Measurements from ENCODE around the gene GPATCH8.

DNA sequence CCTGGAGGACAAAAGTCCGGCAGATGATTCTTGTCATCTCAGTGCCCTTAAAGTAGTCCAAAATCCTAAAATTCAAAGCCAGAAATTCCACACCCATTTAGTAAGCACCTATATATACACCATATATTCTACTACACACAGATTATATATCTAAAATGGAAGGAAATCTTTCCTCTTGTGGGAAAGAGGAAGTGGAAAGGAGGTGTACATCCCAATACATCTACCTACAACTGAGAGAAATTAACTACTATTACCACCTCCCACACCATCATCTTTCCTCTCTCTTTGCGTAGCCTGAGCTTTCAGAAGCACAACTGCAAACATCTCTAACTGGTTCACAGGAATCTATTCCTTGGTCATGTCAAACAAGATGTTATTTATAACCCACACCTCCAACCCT is 108.4 kb downstream of the GPATCH8 start:
- TF ChIP-seq, protein P1, sequence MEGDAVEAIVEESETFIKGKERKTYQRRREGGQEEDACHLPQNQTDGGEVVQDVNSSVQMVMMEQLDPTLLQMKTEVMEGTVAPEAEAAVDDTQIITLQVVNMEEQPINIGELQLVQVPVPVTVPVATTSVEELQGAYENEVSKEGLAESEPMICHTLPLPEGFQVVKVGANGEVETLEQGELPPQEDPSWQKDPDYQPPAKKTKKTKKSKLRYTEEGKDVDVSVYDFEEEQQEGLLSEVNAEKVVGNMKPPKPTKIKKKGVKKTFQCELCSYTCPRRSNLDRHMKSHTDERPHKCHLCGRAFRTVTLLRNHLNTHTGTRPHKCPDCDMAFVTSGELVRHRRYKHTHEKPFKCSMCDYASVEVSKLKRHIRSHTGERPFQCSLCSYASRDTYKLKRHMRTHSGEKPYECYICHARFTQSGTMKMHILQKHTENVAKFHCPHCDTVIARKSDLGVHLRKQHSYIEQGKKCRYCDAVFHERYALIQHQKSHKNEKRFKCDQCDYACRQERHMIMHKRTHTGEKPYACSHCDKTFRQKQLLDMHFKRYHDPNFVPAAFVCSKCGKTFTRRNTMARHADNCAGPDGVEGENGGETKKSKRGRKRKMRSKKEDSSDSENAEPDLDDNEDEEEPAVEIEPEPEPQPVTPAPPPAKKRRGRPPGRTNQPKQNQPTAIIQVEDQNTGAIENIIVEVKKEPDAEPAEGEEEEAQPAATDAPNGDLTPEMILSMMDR (IDR thresholded peaks at IDR 0.05): no peak
- TF ChIP-seq POLR2A (IDR thresholded peaks at IDR 0.05): no peak
